GM21619 (cell line): ENCODE results near the gene INTS7.
"Not testable (repeated sequence)": the region's sequence is repeated elsewhere in the genome, so short reads cannot be mapped to it uniquely, and the experiment has no call there.

Experiments
- ATAC-seq: cut with Tn5 transposase; IDR thresholded peaks from one replicate; pipeline ENCODE4 v1.9.1; 2021; ENCODE audit not compliant: unreplicated experiment

INTS7 gene

DNA sequence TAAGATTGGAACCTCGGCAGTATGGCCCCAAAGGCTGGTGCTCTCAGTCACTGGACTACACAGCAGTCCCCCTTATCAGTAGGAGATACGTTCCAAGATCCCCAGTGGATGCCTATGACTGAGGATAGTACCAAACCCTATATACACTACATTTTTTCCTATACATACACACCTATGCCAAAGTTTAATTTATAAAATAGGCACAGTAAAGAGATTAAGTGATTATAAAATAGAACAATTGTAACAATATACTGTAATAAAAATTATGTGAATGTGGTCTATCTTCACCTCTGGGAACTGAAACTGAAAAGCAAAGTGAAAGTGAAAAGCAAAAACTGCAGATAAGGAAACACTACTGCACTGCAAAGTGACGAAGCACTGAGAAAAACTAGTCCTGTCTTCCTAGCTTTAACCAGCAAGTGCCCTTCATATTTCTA is 96.8 kb downstream of the INTS7 start:
- no peak for ATAC-seq

DNA sequence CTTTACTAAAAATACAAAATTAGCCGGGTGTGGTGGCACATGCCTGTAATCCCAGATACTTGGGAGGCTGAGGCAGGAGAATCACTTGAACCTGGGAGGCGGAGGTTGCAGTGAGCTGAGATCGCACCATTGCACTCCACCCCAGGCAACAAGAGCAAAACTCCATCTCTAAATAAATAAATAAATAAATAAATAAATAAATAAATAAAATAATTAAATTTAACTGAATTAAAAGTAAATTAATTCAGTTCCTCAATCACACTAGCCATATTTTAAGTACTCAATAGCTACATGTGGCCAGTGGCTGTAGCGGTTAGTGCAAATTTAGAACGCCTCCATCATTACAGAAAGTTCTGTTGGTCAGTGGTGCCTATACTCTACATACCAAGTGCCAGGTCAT is 97.9 kb downstream of the INTS7 start:
- ATAC-seq, result not testable (repeated sequence)

DNA sequence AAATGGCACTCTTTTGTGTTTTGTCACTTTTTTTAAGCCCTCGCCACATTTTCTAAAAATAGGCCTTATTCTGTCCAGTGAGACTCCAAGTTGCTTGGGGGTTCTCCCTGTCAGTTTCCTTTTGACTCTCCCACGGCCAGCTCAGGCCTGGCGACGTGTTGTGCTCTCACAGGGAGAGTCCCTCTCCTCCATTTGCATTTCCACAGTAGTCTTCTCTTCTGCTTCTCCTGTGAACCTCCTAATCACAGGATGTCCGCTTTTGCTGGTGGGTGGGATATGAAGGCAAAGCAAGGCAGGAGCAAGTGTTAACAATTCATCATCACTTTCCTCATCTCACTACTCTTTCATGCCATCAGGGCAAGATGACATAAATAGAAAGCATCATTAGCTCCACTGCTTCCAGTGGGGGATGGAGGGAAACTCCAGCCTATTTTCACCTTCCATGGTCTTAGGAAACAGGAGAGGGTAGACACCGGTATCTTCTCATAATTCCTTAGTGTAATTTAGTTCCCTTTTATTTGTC is 99.8 kb downstream of the INTS7 start:
- peak; percentile 75 for ATAC-seq

DNA sequence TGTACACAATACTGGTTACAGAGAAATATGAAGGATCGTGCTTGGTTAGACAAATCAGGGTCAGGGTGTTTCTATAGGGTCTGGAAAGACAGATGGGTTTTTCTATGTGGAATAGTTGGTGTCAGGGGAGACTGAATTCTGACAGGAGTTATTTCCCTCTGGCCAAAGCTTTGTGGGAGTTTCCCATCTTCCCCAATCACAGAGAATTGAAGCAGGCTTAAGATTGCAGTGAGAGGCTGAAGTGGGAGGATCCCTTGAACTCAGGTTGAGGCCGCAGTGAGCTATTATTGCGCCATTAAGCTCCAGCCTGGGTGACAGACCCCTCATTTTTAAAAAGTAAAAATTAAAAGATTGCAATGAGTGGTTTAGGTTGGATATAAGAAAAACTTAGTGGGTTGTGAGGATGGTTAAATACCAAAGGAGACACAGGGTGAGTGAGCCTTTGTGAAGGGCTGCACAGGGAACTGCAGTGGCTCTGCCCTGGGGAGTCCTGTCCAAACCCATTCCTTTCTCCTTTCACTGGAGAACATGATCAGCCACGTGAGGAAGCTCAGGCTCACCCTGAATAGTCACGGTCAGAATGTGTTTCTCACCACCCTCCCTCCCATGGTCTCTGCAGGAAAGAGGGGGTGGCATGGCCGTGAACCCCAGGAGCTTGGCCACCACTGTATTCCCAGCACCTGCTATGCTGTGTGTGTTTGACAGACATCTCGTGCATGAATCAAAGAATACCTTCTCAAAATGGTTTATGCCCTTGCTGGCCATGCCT is 101.2 kb downstream of the INTS7 start:
- no peak for ATAC-seq

DNA sequence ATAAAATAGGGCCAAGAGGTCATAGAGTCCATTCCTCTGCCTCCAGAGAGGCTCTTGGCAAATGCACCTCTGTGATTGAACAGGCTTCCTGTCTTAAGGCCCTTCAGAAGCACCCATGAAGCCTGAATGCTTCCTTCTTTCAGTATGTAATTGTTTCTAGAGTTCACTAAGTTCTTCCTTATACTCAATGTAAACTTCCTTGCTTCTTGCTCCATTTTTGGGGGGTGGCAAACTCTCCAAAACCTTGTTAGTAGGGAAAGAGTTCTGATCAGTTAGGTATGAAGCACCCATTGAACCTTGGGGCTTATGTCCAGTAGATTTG is 102.5 kb downstream of the INTS7 start:
- ATAC-seq, result no peak

DNA sequence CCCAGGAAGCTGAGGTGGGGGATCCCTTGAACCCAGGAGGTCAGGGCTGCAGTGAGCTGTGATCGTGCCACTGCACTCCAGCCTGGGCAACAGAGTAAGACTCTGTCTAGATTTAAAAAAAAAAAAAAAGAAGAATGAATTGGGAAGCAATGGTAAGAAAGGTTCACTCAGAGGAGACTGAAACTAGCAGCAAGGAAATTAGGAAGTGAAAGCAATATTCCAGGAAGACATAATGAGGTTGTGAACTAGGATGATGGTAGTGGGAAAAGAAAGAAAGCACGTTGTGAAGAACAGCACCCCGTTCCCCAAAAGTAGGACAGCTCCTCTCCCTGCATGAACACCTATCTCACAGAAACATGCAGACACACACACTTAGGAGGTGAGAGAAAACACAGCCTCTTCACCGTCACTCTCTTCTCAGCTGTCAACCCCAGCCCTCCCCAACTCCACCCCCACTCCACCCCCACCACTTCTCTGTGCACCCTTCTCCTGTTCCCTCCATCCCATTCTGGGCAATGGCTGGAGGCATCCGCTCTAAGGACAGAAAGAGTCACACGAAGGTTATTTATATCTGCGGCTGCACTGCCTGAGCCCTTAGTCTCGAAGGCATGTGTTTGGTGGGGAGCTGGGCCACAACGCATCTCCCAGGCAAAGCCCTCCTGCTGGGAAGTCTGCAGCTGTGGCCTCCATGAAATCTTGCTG is 103.0 kb downstream of the INTS7 start:
- ATAC-seq, result no peak

DNA sequence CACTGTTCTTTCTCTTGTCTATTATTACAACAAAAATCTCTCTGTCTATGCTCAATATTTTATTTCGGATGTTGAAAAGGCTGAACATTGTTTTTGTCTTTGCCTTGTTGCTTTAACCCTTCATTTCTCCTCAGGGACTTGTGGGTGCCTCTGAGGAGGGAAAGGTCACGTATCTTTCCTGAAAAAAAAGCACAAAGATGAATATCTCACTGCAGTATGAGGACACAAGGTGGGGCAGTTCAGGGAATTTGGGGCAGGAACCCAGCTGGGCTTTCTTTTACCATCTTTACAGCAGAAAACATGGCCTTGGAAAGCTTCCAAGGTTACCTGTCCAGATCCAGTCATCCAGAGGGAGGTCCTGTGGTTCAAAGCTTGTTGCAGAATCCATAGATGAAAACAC is 105.7 kb downstream of the INTS7 start:
- ATAC-seq, result no peak

DNA sequence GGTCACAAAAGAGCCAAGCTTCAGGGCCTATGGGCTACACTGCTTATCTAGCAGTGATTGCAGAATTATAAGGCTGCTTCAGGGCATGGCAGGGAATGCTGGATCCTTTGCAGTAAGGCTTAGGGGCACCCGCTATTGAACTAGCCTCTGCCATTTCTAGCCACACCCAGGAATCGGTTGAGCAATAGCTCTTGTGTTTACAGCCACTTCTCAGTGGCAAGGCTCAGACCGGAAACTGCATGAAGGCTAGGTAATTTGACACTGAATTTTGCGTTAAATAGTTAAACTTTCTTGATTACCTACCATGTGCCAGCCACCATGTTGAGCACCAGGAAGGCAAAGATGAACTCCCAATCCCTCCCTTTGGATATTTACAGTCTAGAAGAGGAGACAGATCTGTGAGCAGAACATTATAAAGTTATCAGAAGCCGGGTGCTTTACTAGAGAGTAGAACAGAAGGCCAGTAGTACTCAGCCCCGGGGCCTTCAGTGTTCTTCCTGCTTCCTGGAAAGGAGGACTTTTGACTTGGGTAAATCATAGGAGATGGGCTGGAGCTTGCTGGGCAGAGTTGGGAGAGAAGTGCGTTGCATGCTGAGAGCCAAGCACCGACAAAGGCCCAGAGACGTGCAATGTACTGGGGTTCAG is 106.2 kb downstream of the INTS7 start:
- no peak for ATAC-seq

DNA sequence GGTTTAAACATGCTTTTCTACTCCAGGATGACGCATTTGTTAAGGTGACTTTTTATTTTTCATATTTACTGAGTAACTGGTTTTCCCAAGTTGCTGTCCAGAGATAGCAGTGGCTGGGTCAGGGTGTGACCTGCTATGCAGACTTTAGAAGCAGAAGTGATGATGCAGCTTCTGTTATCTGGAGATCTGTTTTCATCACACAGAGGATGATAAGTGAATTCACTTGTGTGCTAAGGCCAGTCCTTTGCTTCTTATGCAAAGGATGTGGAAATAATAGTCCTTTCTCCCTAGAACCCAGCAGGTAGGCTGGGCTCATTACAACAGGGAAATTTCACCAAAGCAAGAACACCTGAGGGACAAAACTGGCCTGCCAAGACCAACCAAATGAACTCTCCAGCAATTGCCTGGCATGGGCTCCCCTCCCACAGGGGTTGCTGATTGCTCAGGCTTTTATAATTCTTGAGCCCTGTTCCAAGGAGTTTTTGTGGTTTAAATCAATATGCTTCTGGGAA is 107.0 kb downstream of the INTS7 start:
- ATAC-seq, result no peak

DNA sequence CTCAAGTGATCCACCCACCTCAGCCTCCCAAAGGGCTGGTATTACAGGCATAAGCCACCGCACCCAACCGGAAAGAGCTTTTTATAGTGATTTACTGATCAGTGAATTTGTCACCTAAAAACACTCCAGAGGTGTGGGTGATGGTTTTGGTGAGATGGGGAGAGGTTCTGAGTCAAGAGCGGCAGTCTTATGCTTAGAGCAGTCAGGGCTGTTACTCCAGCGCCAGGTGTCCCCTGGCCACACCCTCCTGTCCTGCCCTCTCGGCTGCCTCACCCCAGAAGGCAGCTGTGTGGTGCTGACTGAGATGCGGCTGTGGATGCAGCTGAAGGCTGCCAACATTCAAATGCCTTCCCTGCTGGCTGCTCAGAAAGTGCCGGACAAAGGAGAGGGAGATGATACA is 110.3 kb downstream of the INTS7 start:
- peak; percentile 57 for ATAC-seq

DNA sequence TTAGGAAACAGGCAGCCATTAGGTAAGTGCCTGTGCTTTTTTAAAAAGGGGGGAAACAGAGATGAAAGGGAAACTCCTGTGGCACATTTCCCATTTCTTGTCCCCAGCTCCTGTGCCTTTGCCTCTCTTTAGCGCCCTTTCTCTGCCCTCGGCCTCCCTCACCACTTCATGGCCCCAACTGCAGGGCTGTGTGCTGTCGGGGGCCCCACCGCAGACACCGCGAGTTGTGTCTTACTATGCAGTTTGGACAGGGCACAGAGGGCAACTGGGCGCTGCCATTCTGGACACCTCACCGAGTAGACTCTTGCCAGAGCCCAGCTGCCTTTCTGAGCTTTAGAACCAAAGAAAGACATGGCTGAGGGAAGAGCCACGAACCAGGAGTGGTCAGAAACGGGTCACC is 111.1 kb downstream of the INTS7 start:
- no peak for ATAC-seq

DNA sequence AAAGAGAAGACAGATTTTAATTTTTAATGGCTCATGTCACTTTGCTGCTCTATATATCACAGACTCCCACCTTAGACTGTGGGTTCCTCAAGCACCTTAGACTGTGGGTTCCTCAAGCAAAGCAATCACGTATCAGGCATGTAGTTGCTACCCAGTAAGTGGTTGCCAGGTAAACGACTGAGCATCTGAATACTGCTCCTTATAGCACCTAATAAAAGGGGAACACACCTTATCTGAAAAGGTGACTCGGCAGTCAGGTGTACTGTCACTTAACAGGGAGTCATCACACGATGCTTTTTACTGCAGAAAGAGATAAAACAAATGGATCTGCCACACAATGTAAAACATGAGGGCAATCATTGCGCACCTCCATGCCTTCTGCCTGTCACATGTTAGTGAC is 112.3 kb downstream of the INTS7 start:
- no peak for ATAC-seq

DNA sequence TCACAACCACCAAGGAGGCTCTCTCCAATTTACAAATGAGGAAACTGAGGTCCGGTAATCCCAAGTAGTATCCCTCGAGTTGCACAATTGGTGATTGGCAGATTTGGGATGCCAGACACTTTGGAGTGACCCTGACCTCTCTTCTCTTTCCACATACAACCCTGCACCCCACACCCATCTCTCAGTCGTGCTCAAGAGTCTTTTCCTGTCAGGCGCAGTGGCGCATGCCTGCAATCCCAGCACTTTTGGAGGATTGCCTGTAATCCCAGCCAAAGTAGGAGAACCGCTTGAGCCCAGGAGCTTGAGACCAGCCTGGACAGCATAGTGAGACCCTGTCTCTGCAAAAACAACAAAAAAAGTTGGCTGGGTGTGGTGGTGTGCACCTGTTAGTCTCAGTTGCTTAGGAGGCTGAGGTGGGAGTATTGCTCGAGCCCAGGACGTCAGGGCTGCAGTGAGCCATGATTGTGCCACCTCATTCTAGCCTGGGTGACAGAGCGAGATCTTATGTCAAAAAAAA is 113.7 kb downstream of the INTS7 start:
- no peak for ATAC-seq

DNA sequence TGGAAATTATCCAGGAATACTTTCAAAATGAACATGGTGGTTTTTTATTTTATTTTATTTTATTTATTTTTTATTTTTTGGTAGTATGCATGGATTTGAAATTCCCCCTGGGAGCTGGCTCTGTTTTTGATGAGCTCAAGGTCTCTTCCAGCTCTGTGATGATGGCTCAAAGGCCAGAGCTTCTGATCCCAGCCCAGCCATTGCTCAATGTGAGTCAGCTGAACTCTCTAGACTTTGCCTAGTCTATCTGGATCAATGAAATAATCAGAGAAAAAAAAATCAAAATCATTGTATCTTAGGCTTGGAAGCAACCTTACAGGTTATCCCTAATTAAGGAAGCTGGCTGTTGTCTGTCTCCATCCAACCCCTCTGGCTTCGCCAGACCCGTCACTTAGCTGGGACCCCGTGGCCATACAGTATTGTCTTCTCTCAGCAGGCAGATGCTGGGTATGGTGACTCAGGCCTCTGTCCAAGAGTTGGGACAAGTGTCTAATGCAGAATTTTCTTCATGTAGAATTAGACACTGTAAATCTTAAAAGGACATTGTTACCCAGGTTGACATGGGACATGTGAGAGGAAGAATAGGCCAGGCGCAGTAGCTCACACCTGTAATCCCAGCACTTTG is 114.6 kb downstream of the INTS7 start:
- no peak for ATAC-seq

DNA sequence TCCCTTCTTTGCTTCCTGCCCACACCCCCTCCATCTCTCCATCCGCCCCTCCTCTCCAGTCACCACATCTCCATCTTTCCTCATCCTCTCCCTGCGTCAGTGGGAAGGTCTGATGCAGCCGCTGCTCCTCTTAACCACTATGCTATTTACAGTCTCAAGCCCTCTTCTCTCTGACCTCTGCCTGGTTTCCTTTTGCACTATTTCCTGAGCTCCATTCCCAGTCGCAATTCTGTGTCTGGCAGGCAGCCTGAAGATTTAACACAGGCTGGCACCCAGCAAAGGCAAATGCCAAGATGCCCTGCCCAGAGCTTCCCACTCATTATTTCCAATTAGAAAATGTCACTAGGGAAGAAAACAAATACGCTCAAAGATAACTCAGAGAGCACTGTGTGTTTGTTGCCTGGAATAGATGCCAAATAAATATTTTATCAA is 115.2 kb downstream of the INTS7 start:
- ATAC-seq, result no peak

DNA sequence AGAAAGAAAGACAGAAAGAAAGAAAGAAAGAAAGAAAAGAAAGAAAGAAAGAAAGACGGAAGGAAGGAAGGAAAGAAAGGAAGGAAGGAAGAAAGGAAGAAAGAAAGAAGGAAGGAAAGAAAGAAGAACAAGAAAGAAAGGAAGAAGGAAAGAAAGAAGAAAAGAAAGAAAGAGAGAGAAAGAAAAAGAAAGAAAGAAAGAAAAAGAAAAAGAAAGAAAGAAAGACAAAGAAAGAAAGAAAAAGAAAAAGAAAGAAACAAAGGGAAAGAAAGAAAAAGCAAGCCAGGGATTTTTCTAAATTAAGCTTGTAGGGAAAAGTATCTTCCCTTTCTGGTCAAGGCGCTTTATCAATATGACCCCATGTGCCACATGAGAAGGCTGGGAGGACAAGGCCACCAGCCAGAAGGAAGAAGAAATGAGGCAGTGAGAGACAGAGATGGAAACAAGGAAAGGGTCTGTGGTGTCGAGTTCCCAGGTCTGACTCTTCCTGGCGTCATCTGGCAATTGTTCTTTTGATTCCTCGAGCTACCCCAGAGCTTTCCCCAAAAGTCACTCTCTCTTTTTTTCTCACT is 116.4 kb downstream of the INTS7 start:
- ATAC-seq, result no peak

DNA sequence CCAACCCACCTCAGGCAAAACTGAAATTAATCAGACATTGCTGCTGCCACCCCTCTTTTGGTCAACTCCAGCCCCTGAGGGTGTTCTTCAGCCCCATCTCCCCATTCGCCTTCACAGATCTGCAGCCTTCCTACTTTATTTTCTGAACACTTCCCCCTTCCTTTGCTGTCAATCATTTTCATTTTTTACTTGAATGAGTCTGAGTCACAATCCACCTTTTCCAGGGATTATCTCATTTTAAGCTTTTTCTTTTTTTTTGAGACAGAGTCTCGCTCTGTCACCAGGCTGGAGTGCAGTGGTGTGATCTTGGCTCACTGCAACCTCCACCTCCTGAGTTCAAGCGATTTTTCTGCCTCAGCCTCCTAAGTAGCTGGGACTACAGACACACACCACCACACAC is 118.9 kb downstream of the INTS7 start:
- not testable (repeated sequence) for ATAC-seq

DNA sequence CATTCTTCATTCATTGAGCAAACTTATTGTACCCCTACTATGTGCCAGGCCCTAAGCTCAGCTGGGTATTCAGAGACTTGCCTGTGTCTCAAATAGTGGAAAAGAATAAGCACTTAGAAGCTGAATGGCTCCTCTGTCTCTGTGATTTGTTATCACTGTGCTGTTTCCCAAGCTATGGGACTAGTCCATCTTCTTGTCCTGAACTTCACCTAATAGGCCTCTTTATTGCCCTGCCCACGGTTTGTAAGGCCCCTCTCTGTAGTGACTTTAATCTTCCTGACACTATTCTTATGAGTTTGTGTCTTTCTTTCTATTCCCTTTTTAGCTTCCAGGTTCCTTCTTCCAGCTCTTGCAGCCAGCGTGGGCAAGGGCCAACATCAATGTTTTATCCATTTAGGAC is 119.4 kb downstream of the INTS7 start:
- no peak for ATAC-seq

DNA sequence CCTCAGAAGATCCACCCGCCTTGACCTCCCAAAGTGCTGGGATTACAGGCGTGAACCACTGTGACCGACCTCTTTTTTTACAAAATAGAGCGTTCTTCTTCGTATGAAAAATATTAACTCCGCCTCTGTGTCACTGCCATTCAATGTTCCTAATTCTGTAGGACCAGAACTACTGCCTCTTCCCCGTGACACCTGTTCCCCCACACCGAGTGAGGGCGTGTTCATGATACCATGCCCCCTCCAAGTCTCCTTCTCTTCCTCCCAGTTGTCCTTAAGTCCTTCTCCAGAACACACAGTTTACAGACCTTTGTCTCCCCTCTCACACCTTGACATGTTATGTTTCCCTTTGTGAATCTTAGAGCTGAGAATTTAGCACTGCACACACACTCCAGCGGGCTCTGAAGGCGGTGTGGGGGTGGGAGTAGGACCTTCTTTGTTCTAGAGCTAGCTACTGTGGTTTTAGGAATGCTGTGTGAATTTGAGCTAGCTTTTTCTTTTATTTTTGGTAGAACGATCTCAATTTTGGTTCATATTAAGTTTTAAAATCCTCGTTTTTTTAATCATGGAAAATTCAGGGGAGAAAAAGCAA is 122.4 kb downstream of the INTS7 start:
- no peak for ATAC-seq

DNA sequence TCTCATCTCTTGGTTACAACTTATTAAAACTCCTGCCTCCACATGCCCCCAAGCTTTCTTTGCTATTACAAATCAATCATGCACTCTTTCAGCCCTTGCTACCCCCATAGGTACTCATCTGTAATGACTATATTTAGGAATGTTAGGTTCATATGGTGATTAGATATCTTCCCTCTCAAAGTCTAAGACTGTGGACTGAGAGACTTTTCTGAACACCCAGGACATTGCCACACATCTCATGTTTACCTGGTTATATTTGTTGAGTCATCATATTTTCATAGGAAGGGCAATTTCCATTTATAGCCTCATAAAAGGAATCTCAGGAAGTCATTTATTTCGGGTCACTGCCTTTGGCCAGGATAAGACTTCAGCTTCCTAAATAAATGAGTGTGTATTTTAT is 123.3 kb downstream of the INTS7 start:
- no peak for ATAC-seq
